ENCODE results near the gene LRRC74A. TPM values are rescaled to one million over a fixed set of nuclear protein-coding genes. Genes with fewer than 3 reads are reported as not detected.
"Not testable (repeated sequence)": the region's sequence is repeated elsewhere in the genome, so short reads cannot be mapped to it uniquely, and the experiment has no call there.

LRRC74A gene
- total RNA-seq, 1 donor from 2014 or later = not detected

DNA sequence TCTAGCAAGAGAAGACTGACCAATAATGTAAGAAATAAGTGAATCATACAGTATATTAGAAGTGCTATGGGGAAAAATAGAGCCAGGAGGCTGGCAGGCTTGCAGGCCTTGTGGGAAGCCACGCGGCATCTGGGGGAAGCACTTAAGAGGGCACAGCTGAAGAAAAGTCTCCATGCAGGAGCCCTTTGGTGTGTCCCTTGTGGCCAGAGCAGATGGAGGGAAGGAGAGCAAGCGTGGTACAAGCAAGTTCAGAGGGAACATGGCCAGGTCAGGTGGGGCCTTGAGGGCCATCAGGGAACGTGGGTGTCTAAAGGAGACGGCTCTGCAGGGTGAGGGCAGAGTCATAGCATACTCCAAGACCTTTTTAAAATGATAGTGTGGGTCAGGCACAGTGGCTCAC, 51.7 kb downstream of the LRRC74A start:
- intact Hi-C loops (cut with DNase I) = loop anchor here (5.0 kb wide), 2 partner anchors 34 to 439 kb away; no protein-coding TSS in a partner anchor
- DNase-seq (ENCODE audit: low spot score) = no peak

DNA sequence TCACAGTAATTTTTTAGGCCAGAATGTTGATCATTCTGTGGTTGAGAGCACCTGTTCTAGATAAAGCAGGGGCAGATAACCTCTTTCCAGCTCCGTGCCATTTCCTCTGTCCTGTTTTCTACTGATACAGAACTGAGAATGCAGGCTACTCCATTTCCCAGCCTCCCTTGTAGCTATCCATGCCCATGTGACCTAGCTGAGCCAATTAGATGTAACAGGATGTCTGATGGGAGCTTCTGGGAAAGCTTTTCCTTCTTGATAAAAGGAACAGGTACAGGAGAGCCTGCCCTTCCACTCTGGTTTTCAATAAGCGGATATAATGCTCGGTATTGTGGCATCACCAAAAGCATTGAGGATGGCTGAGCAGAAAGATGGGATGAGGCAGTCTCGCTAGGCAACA, 54.2 kb downstream of the LRRC74A start:
- intact Hi-C loops (cut with DNase I) = no loop called here
- DNase-seq (ENCODE audit: low spot score) = no peak

DNA sequence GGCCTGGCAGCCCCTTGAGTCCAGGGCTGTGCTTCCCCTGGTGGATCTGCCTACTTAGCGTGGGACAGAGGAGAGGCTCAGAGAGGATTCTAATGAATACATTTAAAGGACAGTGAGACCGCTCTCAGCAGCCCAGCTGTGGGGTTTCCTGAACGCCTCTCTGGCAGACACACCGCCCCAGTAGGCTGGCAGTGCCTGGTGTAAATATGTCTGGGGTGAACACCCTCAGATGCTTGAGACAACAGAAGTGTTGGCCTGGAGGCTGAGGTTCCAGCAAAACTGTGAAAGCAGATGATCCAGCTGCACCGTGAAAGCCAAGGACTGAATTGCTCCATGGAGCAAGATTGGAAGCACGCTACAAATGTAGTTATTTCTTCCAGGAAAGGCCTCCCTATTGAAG, 55.1 kb downstream of the LRRC74A start:
- intact Hi-C loops (cut with DNase I) = no loop called here
- DNase-seq (ENCODE audit: low spot score) = no peak

DNA sequence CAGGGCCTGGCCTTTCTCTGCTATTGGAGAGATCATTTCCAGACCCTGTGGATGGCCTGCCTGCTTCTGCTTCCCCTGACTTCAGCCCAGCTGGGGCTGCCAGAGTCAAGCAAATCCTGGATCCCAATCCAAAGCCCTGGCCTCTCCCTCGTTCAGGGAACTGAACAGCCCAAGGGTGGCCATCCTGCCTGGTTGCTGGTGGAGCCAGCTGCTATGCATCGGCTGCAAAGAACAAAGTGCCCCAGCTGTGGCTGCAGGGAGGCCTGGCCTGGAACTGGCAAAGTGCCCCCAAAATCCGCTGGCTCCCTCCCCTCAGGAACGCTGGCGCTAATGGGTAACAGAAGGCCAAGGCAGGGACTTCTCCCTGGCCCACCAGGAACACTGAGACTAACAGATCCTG, 56.4 kb downstream of the LRRC74A start:
- no peak for DNase-seq (ENCODE audit: low spot score)
- intact Hi-C loops (cut with DNase I) = no loop called here

DNA sequence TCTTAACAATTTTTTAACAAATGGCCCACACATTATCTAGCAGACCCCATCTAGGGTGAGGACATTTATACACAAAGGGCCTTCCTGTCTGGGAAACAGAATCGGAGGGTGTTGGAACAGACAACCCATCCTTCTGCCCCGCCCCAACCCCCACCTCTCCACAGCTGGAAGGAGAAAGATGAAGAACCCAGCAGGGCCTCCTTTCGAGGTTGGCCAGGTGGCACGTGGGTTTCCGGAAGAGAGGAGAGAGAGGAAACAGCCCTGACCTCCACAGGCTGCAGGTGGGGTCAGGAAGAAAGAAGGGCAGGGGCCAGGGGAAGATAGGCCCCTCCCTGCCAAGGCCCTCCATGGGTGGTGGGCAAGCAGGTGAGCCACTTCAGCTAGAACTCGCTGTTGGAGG, 57.2 kb downstream of the LRRC74A start:
- no peak for DNase-seq (ENCODE audit: low spot score)
- intact Hi-C loops (cut with DNase I) = no loop called here

DNA sequence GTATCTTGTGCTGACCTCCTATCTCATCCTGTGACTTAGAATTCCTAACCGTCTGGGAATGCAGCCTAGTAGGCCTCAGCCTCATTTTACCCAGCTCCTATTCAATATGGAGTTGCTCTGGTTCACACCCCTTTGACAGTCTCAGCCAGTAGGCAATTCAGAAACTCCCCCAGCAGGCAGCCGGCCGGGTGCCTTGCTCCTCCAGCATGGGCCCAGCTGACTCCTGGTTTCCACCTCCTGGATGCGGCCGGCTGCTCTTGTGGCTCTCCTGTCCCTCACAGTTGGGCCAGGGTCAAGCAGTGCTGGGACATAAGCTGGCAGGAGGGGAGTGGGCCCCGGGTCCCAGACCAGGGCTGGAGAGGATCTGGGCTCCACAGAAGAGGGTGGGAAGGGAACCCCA, 58.2 kb downstream of the LRRC74A start:
- intact Hi-C loops (cut with DNase I) = no loop called here
- DNase-seq (ENCODE audit: low spot score) = no peak

DNA sequence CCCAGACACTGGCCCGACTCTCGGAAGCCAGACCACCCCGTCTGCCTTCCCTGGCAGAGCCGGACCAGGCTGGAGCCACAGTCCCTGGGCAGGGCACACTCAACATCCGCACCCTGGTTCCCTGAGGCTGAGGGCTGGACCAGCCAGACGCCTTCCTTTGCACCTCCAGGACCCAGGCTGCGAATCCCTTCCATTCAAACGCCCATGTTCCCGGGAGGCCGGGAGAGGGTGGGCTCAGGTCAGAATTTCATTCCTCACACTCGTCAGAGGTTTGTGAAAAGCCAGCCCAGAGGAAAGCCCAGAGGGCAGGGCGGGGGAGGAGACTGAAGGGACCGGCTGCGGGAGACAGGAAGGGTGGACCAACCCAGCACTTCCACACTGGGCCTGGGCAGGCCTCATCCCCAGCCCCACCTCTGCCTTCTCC, 58.7 kb downstream of the LRRC74A start:
- intact Hi-C loops (cut with DNase I) = no loop called here
- peak; percentile 81 for DNase-seq (ENCODE audit: low spot score)

DNA sequence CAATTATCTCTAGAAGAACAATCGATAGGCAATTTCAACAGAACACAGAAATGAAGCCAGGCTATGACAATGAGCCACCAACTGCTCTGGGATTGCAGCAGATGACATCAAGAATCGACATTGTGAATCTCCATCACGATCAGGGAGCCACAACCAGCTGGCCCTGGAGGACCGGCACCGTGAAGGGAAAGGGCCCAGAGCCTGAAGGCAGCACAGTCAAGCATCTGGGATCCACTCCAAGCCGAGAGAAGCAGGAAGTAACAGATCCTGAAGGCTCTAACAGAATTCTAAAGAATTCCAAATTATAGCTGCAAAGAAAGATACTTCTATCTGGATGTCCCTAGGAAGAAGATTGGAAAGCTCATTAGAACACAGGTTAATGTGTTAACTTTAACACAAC, 61.0 kb downstream of the LRRC74A start:
- no peak for DNase-seq (ENCODE audit: low spot score)
- intact Hi-C loops (cut with DNase I) = no loop called here

DNA sequence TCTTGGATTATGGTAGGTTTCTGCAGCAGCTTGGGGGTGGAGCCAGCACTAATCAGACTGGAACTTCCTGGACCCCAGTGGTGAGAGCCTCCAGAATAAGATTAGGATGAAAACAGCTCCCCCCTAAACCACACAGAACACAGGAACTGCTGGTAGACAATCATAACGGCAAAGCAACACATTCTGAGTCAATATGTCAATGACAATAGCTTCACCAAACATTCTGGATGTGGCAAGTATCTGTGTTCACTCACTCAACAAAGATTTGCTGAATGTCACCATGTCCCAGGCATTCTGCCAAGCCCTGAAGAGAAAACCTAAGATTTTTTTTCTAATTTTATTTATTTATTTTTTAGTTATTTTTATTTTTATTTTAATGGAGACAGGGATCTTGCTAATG, 65.2 kb downstream of the LRRC74A start:
- intact Hi-C loops (cut with DNase I) = no loop called here
- DNase-seq (ENCODE audit: low spot score) = no peak

DNA sequence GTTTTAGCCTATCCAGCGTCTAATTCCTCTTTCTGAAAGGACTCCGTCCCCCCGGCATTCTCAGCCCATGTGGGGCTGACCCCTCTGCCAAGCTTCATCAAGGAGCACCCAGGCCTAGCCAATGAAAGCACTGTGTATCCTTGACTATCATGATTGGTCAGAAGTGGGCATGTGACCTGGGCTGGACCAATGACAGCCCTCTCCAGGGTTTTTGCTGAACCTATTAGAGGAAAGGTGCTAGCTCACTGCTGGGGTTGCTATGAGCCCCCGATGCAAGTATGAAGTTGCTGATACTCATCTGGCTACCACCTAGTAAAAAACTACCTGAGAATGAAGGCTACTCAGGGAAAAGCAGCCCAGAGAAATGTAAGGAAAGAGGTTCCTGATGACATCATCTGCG, 68.1 kb downstream of the LRRC74A start:
- no peak for DNase-seq (ENCODE audit: low spot score)
- intact Hi-C loops (cut with DNase I) = no loop called here

DNA sequence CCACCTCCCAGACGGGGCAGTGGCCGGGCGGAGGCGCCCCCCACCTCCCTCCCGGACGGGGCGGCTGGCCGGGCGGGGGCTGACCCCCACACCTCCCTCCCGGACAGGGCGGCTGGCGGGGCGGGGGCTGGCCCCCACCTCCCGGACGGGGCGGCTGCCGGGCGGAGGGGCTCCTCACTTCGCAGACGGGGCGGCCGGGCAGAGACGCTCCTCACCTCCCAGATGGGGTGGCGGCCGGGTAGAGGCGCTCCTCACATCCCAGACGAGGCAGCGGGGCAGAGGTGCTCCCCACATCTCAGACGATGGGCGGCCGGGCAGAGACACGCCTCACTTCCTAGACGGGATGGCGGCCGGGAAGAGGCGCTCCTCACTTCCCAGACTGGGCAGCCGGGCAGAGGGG, 71.8 kb downstream of the LRRC74A start:
- DNase-seq (ENCODE audit: low spot score); intact Hi-C loops (cut with DNase I): not testable (repeated sequence)

DNA sequence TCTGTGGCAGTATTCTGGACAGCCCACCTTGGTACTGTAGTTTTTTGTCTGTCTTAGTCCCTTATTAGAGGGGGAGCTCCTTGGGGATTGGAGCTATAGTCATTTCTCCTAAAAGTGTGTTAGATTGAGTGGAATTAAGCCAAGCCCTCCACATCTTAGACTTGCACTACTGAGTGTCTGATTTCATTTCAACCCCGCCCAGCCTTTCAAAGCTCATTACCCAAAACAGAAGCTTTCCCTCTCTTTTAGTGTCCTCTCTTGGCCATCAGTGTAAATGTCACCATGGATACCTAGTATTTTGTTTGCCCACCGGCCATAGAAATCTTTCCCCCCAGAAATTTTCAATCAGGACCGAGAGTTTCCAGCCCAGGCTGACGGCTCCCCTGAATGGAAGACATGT, 74.5 kb downstream of the LRRC74A start:
- no peak for DNase-seq (ENCODE audit: low spot score)
- intact Hi-C loops (cut with DNase I) = no loop called here

DNA sequence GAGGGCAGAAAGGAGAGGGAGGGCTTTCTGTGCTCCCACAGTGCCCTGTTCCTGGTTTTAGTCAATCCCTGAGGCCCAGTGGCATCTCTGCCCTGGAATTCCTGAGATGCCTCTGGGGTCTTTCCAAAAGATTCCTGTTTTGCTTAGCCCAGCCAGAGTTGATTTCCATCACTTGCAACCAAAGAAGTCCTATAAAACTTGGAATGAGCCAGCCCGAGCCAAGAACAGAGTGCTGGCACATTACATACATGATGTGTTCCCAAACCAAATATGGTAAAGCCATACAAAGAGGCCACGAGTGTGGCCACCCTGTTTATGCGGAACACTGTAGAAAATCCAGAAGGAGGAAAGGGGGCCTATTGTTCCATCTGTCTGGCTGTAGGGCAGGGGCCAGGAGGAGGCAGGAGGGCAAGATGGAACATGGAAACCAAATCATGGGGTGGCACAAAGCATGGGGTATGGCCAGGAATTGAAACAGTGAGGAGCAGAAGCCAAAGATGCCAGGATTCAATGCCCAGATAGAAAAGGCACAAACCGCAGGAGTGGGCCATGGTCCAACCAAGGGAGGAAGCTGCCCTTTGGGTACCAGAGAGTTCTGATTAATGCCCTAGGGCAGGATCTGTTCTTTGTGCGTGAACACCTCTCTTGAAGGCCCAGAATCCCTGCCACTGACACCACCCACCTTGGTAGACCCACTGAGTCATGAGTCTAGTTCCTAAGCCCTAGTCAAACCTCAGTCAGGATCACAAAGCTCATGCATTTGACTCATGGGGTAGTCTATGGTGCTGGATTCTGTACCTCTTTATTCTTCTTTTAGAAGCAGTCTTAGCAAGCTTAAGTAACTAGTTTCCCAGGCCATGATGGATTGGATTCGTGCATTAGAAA, 75.2 kb downstream of the LRRC74A start:
- intact Hi-C loops (cut with DNase I) = no loop called here
- no peak for DNase-seq (ENCODE audit: low spot score)

DNA sequence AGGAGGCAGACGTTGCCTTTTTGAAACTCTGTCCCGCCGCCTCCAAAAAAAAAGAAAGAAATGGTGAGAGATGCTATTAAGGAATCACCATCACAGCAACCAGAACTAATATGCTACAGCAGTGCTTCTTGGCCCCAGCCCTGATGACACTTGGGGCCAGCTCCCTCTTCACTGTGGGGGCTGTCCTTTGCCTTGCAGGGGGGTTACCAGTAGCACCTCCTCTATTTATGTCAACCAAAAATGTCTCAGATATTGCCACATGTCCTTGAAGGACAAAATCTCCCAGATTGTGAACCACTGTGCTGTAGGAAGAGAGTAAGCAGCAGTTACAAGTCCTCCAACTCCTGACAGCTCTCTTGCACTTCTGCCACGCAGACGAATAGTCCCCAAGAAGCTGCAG, 76.4 kb downstream of the LRRC74A start:
- no peak for DNase-seq (ENCODE audit: low spot score)
- intact Hi-C loops (cut with DNase I) = no loop called here

DNA sequence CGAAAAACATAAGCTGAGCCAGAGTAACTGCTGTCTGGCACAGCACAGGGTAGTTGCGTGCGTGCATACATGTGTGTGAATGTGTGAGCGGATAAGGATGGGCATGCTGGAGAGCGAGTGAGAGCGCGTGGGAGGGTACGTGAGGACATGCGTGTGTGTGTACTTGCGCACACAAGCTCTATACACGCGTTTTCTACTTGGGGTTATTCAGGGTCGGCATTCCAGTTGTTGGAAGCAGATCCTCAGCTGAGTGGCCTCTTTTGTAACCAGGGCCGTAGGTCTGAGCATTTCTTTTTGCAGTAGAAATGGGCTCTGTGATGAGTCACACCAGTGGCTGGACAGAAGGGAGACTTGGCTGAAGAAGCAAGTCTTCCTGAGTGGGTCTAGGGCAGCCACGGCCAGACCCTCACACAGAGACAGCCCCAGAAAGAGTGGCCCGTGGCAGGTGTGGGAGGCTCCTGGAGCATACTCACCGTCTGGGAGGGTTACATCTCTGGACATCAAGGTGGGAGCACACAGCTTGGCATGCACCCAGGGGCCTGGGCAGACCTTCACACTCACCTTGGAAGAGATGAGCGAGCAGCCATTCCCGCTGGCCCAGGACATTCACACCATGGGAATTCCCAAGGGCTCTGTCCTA, 78.0 kb downstream of the LRRC74A start:
- intact Hi-C loops (cut with DNase I) = no loop called here
- DNase-seq (ENCODE audit: low spot score) = no peak

DNA sequence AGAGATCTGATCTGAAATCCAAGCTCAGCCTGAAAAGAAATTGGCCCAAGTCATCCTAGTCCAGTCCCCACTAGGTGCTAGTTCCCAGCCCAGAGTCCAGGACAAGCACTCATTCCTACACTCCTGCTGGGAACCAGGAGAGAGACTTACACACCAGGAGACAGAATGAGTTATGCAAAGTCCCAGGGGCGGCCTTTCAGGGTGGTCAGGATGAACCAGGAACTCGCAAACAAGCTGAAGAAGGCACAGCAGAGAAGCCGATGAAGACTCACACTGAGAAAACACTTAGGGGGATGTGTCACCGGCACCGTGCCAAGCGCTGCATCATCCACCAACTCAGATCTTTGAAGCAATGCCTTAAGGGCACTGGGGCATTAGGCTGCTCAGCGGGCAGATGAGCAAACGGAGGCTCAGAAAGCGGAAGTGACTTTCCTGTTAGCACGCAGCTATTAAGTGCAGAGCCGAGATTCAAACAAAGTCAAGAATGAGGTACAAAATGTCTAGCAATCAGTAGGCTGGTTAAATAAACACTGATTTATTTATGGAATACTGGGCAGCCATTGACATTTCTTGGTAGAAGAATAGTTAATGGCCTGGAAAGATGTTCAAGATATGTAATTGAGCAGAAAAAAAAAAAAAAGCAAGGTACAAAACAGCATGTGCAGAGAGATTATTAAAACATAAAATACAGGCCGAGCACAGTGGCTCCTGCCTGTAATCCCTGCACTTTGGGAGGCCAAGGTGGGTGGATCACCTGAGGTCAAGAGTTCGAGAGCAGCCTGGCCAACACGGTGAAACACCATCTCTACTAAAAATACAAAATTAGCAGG, 78.7 kb downstream of the LRRC74A start:
- intact Hi-C loops (cut with DNase I) = no loop called here
- DNase-seq (ENCODE audit: low spot score) = no peak

DNA sequence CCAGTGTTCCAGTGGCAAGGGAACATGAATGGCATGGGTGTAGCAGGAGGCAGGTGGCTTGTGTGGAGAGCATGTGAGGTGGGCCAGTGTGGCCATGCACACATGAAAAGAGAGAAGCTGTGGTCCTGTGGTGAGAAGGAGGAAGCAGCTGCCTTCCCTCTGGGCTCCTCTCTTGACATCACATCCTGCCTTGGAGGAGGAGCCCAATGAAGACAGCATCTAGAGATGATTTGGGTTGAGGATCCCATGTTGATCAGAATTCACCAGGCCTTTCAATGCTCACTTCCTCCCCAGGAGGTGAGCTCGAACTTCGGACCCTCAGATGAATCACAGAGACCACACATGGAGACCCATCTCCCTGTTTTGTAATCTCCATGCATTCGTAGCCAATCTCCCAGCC, 82.6 kb downstream of the LRRC74A start:
- DNase-seq (ENCODE audit: low spot score) = no peak
- intact Hi-C loops (cut with DNase I) = no loop called here

DNA sequence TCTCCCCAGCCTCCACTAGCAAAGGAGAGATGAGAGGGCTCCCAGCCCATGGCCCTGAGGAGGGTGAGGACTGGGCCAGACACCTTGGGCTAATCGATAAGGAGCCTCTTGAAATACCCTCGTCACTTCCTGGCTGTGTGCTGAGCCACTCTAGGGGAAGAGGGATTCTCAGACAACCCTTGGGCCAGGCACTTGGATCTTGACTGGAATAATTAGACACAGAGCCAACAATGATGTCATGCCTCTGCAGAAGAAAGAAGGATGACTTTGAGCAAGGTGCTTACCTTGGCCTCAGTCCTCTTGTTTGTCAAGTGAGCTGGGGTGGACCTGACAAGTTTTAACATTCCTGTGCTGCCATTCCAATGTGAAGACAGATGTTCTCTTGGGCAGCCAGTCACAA, 83.1 kb downstream of the LRRC74A start:
- intact Hi-C loops (cut with DNase I) = no loop called here

DNA sequence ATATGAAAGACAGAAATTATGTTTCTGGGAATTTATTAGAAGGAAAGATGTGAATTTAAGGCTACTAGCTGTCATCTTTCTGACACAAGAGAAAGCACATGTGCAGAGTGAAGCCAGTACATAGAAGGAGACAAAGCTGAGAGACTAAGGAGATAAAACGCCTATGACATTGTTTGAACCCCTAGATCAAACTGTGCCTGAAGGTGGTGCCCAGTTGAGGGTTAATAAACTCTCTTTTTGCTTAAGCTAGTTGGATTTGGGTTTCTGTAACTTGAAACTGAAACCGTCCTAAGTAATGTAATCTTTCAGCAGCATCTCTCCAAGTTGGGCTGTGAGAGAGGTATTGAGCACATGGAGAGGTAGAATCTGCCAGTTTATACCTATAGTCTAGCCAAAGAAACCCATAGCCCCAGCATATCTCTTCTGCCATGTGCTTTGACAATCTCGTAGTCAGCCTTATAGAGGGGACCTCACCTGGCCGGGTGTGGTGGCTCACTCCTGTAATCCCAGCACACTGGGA, 84.2 kb downstream of the LRRC74A start:
- intact Hi-C loops (cut with DNase I) = loop anchor here (5.0 kb wide), 1 partner anchor 33 kb away; no protein-coding TSS in a partner anchor
- no peak for DNase-seq (ENCODE audit: low spot score)

More for the DNA sequence above, 83.1 kb downstream of the LRRC74A start:
- DNase-seq (ENCODE audit: low spot score) = no peak

DNA sequence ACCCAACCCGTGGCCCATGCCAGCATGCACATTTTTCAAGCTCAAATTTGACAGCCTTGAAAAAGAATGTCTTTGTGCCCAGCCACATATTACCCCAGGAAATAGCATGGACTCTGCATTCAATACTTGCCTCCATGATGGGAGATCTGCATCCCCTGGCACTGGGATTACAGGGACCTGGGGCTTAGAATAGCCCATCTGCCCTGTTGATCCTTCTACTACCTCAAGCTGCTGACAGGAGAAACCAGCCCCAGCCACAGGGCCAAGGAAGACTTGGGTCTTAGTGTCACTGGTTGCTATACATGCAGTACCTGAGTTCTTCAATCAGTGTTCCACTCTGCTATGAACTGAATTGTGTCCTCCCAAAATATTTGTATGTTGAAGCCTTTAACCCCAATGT, 85.3 kb downstream of the LRRC74A start:
- no peak for DNase-seq (ENCODE audit: low spot score)
- intact Hi-C loops (cut with DNase I) = loop anchor here (5.0 kb wide), 1 partner anchor 34 kb away; no protein-coding TSS in a partner anchor

Data from cardiac septum (tissue), 1 donor.